DMS 273 (cell line): ENCODE results near the gene PDIA2.
A peak's percentile ranks its signal among the peaks of the same experiment; 100 is the strongest.

Experiments used
- DNase-seq: peaks from one replicate; lab custom pipeline; 2025; ENCODE audit not compliant: unreplicated experiment; lab: John Stamatoyannopoulos, UW

The PDIA2 gene

DNA sequence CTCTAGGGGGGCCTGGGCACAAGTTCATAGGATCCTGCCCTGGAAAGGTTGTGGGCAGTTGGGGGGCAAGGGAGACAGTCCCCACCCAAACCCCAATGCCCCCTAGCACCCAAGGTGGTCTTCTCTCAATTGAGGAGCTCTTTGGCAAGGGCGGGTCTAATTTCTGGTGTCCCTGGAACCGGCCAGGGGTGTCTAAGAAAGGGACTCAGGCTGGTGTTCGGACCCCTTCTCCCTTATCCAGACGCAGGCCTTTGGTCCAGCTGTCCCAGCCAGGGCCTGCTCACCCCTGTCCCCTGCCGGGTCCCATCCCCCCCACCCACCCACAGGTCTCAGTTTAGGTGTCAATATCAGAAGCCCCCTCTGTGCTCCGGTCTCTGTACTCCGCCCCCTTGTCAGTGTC, 3.4 kb upstream of the PDIA2 start:
- no peak for DNase-seq

DNA sequence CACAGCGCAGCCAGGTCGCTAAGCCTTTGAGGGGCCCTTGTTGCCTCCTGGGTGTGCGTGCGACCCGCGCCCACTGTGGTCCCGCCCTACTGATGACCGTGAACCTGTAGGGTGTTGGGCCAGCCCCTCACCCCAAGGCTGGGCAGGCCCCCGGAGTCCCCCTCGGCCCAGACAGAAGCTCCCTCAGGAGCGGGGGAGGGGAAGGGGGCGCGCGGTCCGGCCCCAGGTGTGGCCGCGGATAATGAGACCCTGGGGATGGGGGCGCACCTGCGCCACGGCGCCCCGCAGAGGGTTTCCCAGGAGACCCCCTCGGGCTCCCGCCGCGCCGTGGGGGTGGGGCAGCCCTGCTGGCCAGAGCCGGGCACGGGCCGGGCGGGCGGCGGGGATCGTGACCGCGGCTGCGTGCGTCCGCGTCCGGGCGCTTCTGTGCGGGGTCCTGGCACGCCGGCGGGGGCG, 2.9 kb upstream of the PDIA2 start:
- DNase-seq, result no peak

- DNase-seq, result peak; percentile 67
These were observed 2.4 kb upstream of the PDIA2 start, which contains the start of gene ARHGDIG for GRCh38 chr16:280552-280951. Gene ARHGDIG (plus strand): TSS chr16:280591. CDS start chr16:280681, 90 bp downstream.

DNA sequence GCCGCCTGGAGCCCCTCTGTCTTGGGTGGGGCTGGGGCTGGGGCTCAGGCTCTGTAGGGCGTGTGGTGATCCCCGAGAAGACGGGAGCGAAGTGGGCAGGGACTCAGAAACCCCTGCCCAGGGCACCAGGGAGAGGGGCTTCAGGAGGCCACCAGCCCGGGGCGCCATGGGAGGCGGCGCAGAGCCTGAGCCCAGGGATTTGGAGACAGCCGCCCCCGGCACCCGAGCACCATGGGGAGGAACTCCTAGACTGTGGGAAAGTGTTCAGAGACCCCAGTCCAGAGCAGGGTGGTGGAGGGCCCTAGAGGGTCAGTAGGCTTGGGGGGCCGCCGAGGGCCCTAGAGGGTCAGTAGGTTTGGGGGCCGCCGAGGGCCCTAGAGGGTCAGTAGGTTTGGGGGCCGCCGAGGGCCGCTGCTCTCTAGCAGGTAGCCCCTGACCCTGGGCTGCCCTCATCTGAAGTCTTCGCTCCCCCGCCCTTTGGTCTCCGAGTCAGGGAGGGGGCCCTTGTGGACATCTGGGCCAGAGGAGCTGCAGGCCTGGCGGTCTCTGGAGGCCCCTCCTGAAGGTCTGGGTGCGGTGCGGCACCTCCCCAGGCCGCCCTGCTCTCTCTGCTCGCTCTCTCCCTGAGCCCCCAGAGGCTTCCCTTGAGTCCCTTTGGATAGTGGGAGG, 1.8 kb upstream of the PDIA2 start:
- no peak for DNase-seq

GRCh38 chr16:281660-282255, 1.2 kb upstream of the PDIA2 start:
- DNase-seq, result no peak

DNA sequence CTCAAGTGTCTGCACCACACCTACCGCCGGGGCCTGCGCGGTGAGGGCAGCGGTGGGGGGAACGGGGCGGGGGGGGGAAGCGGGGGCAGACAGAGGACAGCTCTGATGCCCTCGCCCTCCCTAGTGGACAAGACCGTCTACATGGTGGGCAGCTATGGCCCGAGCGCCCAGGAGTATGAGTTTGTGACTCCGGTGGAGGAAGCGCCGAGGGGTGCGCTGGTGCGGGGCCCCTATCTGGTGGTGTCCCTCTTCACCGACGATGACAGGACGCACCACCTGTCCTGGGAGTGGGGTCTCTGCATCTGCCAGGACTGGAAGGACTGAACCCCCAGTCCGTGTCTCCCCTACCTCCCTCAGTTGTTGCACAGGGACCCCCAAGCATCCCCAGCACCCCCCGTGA, 473 bp upstream of the PDIA2 start:
- no peak for DNase-seq

DNA sequence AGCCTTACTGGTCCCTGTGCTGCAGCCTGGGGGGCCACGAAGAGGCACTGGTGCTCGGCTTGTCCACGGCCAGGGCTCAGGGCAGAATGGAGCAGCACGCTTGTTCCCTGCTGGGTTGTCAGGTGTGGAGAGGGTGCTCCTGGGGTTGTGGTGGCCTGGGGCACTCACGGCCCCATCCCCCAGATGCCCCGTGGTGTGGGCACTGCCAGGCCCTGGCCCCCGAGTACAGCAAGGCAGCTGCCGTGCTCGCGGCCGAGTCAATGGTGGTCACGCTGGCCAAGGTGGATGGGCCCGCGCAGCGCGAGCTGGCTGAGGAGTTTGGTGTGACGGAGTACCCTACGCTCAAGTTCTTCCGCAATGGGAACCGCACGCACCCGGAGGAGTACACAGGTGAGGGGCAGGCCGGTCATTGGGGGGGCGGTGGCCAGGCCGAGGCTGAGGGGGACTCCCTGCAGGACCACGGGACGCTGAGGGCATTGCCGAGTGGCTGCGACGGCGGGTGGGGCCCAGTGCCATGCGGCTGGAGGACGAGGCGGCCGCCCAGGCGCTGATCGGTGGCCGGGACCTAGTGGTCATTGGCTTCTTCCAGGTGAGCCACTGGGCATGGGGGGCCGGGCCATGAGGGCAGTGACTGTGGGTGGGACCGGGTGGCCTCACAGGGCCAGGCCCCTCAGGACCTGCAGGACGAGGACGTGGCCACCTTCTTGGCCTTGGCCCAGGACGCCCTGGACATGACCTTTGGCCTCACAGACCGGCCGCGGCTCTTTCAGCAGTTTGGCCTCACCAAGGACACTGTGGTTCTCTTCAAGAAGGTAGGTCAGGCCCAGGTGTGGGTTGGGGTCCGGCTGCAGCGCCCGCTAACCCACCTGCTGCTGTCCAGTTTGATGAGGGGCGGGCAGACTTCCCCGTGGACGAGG, 1.5 kb downstream of the PDIA2 start:
- no peak for DNase-seq

- DNase-seq, result no peak
These were observed 2.4 kb downstream of the PDIA2 start for GRCh38 chr16:285146-286055.

- no peak for DNase-seq
These were observed 3.7 kb downstream of the PDIA2 start for GRCh38 chr16:286491-287297.

DNA sequence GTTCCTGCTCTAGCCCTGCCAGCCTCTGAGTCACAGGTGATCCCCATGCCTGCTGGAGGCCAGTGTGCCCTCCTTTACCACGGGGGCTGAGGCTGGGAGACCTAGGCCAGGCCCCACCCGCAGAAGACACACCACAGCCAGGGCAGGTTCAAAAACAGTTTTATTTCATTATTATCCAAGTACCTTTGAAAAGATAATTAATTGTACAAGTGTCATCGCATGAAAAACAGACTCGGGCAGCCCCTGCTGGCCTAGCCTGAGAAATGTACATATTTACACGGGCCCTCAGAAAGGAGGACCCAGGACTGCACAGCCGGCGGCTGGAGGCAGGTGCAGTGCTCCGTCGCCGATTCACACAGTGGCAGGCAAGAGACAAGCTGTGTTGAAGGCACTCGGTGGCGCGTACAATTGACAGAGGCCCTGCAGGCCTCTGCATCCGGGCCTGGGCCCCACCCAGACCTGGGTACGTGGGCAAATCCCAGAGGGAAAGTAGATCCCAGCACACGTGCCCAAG, 4.4 kb downstream of the PDIA2 start:
- peak; percentile 46 for DNase-seq

- no peak for DNase-seq
These were observed 5.3 kb downstream of the PDIA2 start for GRCh38 chr16:287981-288920.

DNA sequence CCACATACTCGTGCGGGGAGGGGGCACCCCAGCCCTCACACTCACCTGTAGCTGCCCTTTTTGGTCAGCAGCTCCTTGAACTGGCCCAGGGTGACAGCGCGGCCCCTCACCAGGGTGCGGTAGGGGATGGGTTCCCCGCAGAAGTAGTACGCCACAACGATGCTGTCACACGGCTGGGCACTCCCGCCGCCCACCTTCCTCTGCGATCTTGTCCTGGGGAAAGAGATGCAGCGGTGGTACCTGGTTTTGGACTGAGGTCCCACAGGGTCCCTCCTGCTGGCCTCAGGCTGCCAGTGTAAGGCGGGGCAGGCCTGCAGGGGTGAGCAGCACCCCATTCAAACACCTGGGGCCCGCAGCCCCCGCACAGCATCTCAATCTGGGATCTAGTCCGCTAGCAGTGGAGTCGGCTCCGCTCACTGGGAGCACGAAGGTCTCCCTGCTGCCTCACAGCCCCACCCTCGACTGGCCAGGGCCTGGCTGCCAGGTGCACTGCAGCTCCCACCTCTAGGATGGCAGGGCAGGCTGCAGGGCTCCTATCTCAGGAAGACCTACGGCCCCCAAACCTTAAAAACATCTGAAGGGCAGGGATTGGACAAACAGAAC, 6.5 kb downstream of the PDIA2 start:
- no peak for DNase-seq

DNA sequence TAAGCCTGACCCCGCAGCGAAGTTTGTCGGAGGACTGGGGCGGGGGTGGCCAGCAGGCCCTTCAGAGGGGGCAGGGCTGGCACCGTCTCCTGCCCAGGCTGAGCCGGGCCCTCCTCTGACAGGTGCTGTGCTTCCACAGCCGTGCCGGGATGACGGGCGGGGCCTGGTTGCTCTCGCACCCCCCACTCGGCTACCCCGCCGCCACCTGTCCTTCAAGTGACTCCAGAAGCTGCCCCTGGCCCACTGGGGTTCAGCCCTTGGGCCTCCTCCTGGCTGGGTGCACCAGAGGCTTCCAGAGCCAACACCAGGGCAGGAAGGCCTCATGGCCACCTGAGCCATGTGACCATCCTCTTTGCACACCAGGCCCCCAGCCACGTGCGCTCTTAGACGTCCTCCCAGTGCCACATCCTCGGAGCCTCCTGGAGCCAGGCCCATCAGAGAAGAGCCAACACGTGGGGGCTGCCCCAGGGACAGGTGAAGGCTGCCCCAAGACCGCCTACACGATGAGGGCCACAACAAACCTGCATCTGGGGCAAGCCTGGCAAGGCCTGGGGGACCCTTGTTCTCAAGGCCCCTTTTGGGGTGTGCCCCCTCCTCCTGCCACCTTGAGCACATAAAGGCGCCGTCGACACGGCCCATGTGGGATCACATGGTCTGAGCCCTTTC, 7.2 kb downstream of the PDIA2 start:
- DNase-seq, result no peak

DNA sequence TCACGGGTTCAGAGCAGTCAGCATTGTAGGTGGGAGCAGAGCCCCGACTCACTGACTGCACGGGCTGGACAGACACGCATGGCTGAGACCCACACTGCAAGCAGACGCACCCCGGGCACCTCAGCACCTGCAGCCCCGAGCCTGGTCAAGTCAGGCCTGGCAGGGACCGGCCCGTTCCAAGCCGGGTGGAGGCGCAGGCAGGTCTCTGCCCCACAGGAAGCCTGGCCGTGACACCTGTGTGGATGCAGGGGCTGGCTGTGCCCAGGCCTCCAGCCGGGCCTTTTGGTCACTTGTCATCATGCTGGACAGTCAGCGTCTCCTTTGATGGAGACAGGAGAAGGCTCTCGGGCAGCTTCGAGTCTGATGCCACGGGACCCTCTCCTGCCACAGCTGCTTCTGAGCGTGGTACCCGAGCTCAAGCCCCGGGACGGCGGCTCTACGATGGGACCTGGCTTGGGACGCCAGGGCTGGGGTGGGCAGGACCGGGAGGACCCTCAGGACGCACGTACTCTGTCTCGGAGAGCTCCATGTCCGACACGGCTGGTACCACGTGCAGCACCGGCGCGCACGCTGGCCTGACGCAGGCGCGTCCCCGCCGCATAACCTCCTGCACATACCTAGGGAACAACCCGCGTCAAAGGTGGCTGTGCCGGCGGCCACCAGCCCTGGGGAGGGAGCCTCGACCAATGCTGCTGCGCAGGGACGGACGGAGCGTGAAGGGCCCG, 7.9 kb downstream of the PDIA2 start:
- no peak for DNase-seq

DNA sequence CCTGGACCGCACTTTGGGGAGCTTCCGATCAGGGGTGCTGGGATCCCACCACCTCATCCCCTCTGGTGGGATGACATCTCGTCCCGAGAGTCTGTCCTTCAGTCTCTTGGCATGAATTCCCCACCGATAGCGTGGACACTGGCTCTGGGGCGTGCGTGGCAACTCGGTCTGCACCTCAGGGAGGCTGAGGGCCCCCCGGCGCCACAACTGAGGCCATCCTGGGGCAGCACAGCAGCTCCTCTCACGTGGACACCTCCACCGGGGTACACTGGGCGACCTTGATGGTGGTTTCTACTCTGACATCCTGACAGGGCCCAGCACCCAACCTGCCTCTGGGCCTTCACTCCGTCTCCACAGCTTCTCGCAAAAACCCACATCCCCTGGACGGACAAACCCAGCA, 8.6 kb downstream of the PDIA2 start:
- DNase-seq, result no peak

- no peak for DNase-seq
These were observed 10.2 kb downstream of the PDIA2 start for GRCh38 chr16:293043-293775.
